Endothelial cell of umbilical vein (primary cell): Measurements from ENCODE around the gene PRUNE2. TPM values are rescaled to one million over a fixed set of nuclear protein-coding genes. Genes with fewer than 3 reads are reported as not detected.

Experiments used
- BruUV-seq: library from RNA; stranded (reverse); fragments of 400-500 nt; replicated peaks from 2 replicates; lab custom pipeline; 2021; lab: Mats Ljungman, UMichigan
- CTCF ChIA-PET: fragments of 300-600, 350-600 bp; sonication (Branson Sonifier 250); formaldehyde crosslinking; loops from one replicate; lab custom pipeline; 2021; ENCODE audit warnings: antibody characterized with exemption, inconsistent platforms; lab: Charles Lee
- POLR2A ChIA-PET: fragments of 300-600, 350-600 bp; sonication (Branson Sonifier 250); formaldehyde crosslinking; loops from one replicate; lab custom pipeline; 2021; ENCODE audit warnings: antibody characterized with exemption, inconsistent platforms; lab: Charles Lee
- DNase-seq: peaks from one replicate; pipeline ENCODE4 v3.0.0-alpha.2; 2011; ENCODE audit warnings: low read depth, low spot score
- FAIRE-seq: peaks from 2 replicates; lab custom pipeline; 2011; peaks lifted over from hg19 to GRCh38; lab: Jason Lieb, UNC
- H2AFZ ChIP-seq: 2 replicates; pipeline ENCODE4 v1.6.0; 2012; ENCODE audit warnings: low read depth, low read length, control low read depth, inconsistent platforms
- H3K27ac ChIP-seq: 2 replicates; pipeline ENCODE4 v1.5.1; 2011; ENCODE audit warnings: low read depth, mild to moderate bottlenecking, control low read depth, low read length, moderate library complexity; ENCODE audit not compliant: insufficient read depth
- H3K27me3 ChIP-seq, 2 experiments: 2 replicates each; pipeline versions ENCODE4 v1.6.0 to v1.6.1; 2011; ENCODE audit warnings: low read length in 2 of 2, mixed read lengths in 1 of 2; ENCODE audit not compliant: control insufficient read depth in 2 of 2, insufficient read depth in 2 of 2
- H3K36me3 ChIP-seq, 2 experiments: 2 replicates in 1 of 2; 3 replicates in 1 of 2; pipeline ENCODE4 v1.5.1; 2011; ENCODE audit warnings: low read length in 2 of 2, mild to moderate bottlenecking in 1 of 2, moderate library complexity in 1 of 2; ENCODE audit not compliant: control insufficient read depth in 2 of 2, insufficient read depth in 2 of 2; ENCODE audit errors: extremely low read depth in 1 of 2
- H3K4me1 ChIP-seq: 3 replicates; pipeline ENCODE4 v1.5.1; 2011; ENCODE audit warnings: mild to moderate bottlenecking, low read length; ENCODE audit not compliant: control insufficient read depth, insufficient read depth; ENCODE audit errors: extremely low read depth
- H3K4me2 ChIP-seq: 2 replicates; pipeline ENCODE4 v1.6.1; 2011; ENCODE audit warnings: low read length, control low read depth, mixed read lengths; ENCODE audit not compliant: insufficient read depth
- H3K4me3 ChIP-seq, 3 experiments: fragments of 200-600 bp in 1 of 3; sonication (generic), shearing (Covaris generic) in 1 of 3; replicated peaks in 1 of 3; 2 replicates each; pipeline ENCODE4 v1.5.1; 2011 to 2016; ENCODE audit warnings: control low read depth in 3 of 3, low read length in 3 of 3, mild to moderate bottlenecking in 2 of 3, inconsistent platforms in 1 of 3, low read depth in 1 of 3, moderate library complexity in 1 of 3; ENCODE audit not compliant: insufficient read depth in 1 of 3
- H3K79me2 ChIP-seq: 2 replicates; pipeline ENCODE4 v1.6.0; 2012; ENCODE audit warnings: low read length, inconsistent platforms; ENCODE audit not compliant: control insufficient read depth, insufficient read depth
- H3K9ac ChIP-seq: replicated peaks from 2 replicates; pipeline ENCODE3; 2011; ENCODE audit warnings: low read length, control low read depth; ENCODE audit not compliant: insufficient read depth; ENCODE audit errors: extremely low read depth
- H3K9me1 ChIP-seq: replicated peaks from 3 replicates; pipeline ENCODE4 v1.6.0; 2011; ENCODE audit warnings: mild to moderate bottlenecking, low read length; ENCODE audit not compliant: control insufficient read depth, insufficient read depth; ENCODE audit errors: extremely low read depth
- H3K9me3 ChIP-seq: replicated peaks from 2 replicates; pipeline ENCODE4 v1.5.1; 2012; ENCODE audit warnings: low read length, inconsistent platforms; ENCODE audit not compliant: control insufficient read depth, insufficient read depth
- H4K20me1 ChIP-seq: replicated peaks from 2 replicates; pipeline ENCODE3; 2011; ENCODE audit warnings: mild to moderate bottlenecking, low read length; ENCODE audit not compliant: control insufficient read depth, insufficient read depth; ENCODE audit errors: extremely low read depth
- EZH2 ChIP-seq: IDR thresholded peaks from 2 replicates; pipeline ENCODE4 v1.6.1; 2012; ENCODE audit warnings: borderline replicate concordance, low read depth, mild to moderate bottlenecking, moderate library complexity, low read length, inconsistent platforms; ENCODE audit not compliant: severe bottlenecking
- FOS ChIP-seq: IDR thresholded peaks from 2 replicates; pipeline ENCODE4 v1.6.1; 2011; ENCODE audit warnings: mild to moderate bottlenecking, low read length, moderate library complexity, borderline replicate concordance; ENCODE audit not compliant: insufficient read depth
- GATA2 ChIP-seq: IDR thresholded peaks from 2 replicates; pipeline ENCODE4 v1.7.0; 2011; ENCODE audit warnings: low read depth, mild to moderate bottlenecking, moderate library complexity, mixed read lengths, low read length; ENCODE audit not compliant: insufficient read length, insufficient read depth
- JUN ChIP-seq: IDR thresholded peaks from 2 replicates; pipeline ENCODE4 v1.6.1; 2011; ENCODE audit warnings: borderline replicate concordance, low read depth; ENCODE audit not compliant: insufficient read length, insufficient read depth
- MYC ChIP-seq: IDR thresholded peaks from one replicate; pipeline ENCODE4 v1.6.1; 2011; ENCODE audit warnings: mild to moderate bottlenecking, low read depth, low read length
- POLR2A ChIP-seq: IDR thresholded peaks from 2 replicates; pipeline ENCODE4 v1.6.1; 2012; ENCODE audit warnings: low read depth, mild to moderate bottlenecking, control low read depth, low read length
- POLR2AphosphoS5 ChIP-seq: IDR thresholded peaks from 2 replicates; pipeline ENCODE4 v1.6.1; 2012; ENCODE audit warnings: low read depth, mild to moderate bottlenecking, control low read depth, low read length, moderate library complexity; ENCODE audit not compliant: insufficient read depth
- dilution Hi-C: fragments of 300-500 bp; cut with MboI; formaldehyde crosslinking; loops from one replicate; pipeline ENCODE4 v1.15.0; 2019; ENCODE audit warnings: low sequenced_read_pairs; ENCODE audit not compliant: extremely low pct_ligation_motif_present
- intact Hi-C: fragments of 100-400 bp; cut with micrococcal nuclease; formaldehyde crosslinking; loops from one replicate; pipeline ENCODE4 v1.10.0; 2022
- polyA plus RNA-seq, 4 experiments: library from polyadenylated mRNA; depleted of rRNA in 3 of 4; stranded (reverse) in 3 of 4; unstranded in 1 of 4; fragments of >200 nt; gene quantifications; 2 replicates each; pipeline versions ENCODE4 v1.2.1 to v1.2.3, GENCODE V29; 2011 to 2012; ENCODE audit warnings: missing spikeins in 1 of 4
- total RNA-seq: library from RNA; stranded (reverse); gene quantifications from 2 replicates; pipeline ENCODE4 v1.2.3, GENCODE V29; 2021
- TF ChIP-seq, protein P1 (sequence below): IDR thresholded peaks from 2 replicates; pipeline ENCODE4 v1.6.1; 2011; ENCODE audit not compliant: insufficient read depth, insufficient read length
- TF ChIP-seq, protein P2 (sequence below), 2 donors: IDR thresholded peaks; 1 replicate in 1 of 2; 2 replicates in 1 of 2; pipeline ENCODE4 v1.5.1; 2011; ENCODE audit warnings: low read length in 2 of 2, mild to moderate bottlenecking in 2 of 2, moderate library complexity in 2 of 2, control low read depth in 1 of 2, inconsistent platforms in 1 of 2, low read depth in 1 of 2; ENCODE audit not compliant: insufficient read depth in 1 of 2; ENCODE audit errors: extremely low read depth in 1 of 2

PRUNE2 gene
- total and polyA plus RNA-seq, 2 donors (not counting 3 experiments of a cell fraction or from before 2014, with no cell fraction given) = 15.8 to 21.7 TPM

DNA sequence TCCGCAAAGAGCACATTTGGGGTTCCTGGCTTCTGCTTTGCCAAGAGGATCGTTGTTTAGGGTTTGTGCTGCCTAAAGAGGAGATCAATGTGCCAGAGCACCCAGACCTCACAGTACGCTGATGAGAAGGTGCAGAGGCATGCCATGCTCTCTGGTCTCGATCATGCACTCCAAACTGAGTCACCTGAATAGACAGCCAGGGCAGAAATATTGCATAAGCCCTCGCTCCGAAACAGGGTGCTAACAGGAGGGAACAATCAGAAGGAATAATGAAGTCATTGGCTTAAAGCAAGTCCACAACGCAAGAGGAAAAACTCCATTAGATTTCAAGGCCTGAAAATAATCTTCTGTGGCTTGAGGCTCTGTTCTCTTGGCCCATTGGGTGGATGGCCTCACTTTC, 322.7 kb downstream of the PRUNE2 start:
- Histone ChIP-seq H3K27ac (no peak overlapping the region), H2AFZ (no peak overlapping the region), H3K4me1 (peaks cover 2% of the 10 kb centered on the region), H3K9me3 (no peaks in the 10 kb centered on the region), H3K9me1 (no peaks in the 10 kb centered on the region), H3K9ac (no peak overlapping the region), H3K27me3 (no peaks in the 10 kb centered on the region), H3K4me2 (no peak overlapping the region), H3K4me3 (no peak overlapping the region), H4K20me1 (no peaks in the 10 kb centered on the region), H3K79me2 (no peaks in the 10 kb centered on the region), H3K36me3 (no peaks in the 10 kb centered on the region)
- CTCF ChIA-PET = interaction anchor here (0.5 to 1.2 kb wide), 2 partner anchors 9 to 100 kb away, joined by 3 to 4 read pairs; no protein-coding TSS in a partner anchor
- POLR2A ChIA-PET = no interaction called here
- intact Hi-C loops = no loop called here
- no peak for FAIRE-seq
- dilution Hi-C loops = no loop called here
- no peak for DNase-seq
- TF ChIP-seq, protein P1, sequence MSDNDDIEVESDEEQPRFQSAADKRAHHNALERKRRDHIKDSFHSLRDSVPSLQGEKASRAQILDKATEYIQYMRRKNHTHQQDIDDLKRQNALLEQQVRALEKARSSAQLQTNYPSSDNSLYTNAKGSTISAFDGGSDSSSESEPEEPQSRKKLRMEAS = no peak
- no peak for TF ChIP-seq EZH2
- TF ChIP-seq, protein P2, sequence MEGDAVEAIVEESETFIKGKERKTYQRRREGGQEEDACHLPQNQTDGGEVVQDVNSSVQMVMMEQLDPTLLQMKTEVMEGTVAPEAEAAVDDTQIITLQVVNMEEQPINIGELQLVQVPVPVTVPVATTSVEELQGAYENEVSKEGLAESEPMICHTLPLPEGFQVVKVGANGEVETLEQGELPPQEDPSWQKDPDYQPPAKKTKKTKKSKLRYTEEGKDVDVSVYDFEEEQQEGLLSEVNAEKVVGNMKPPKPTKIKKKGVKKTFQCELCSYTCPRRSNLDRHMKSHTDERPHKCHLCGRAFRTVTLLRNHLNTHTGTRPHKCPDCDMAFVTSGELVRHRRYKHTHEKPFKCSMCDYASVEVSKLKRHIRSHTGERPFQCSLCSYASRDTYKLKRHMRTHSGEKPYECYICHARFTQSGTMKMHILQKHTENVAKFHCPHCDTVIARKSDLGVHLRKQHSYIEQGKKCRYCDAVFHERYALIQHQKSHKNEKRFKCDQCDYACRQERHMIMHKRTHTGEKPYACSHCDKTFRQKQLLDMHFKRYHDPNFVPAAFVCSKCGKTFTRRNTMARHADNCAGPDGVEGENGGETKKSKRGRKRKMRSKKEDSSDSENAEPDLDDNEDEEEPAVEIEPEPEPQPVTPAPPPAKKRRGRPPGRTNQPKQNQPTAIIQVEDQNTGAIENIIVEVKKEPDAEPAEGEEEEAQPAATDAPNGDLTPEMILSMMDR (IDR thresholded peaks at IDR 0.05; ENCODE audit: extremely low read depth in 1 of 2, insufficient read depth in 1 of 2, low read depth in 1 of 2, low read length in 2 of 2) = no peak
- no peak for TF ChIP-seq GATA2
- TF ChIP-seq FOS = no peak
- TF ChIP-seq POLR2A = no peak
- no peak for TF ChIP-seq POLR2AphosphoS5
- no peak for TF ChIP-seq JUN
- TF ChIP-seq MYC = no peak
- no TSS peak for BruUV-seq
